PFSK-1 (cell line): ENCODE data around the gene KDM3A. TPM values are rescaled to one million over a fixed set of nuclear protein-coding genes. Genes with fewer than 3 reads are reported as not detected.

Experiments used
- FOXP2 ChIP-seq: optimal IDR thresholded peaks from 2 replicates; pipeline ENCODE3; 2011; ENCODE audit warnings: borderline replicate concordance, control low read depth, inconsistent platforms; ENCODE audit not compliant: insufficient read depth; ENCODE audit errors: extremely low read length, extremely low read depth
- POLR2AphosphoS5 ChIP-seq: IDR thresholded peaks from 2 replicates; pipeline ENCODE4 v1.6.1; 2012; ENCODE audit warnings: low read depth, mild to moderate bottlenecking, control low read depth, low read length, moderate library complexity
- REST ChIP-seq, 2 experiments: IDR thresholded peaks; 2 replicates each; pipeline versions ENCODE4 v1.6.1 to v1.8.0; 2011 to 2012; ENCODE audit warnings: low read depth in 2 of 2, low read length in 2 of 2, control low read depth in 1 of 2, inconsistent platforms in 1 of 2, mild to moderate bottlenecking in 1 of 2, moderate library complexity in 1 of 2; ENCODE audit not compliant: insufficient read depth in 1 of 2
- SIN3A ChIP-seq: IDR thresholded peaks from 2 replicates; pipeline ENCODE4 v1.6.1; 2012; ENCODE audit warnings: mild to moderate bottlenecking, low read length, moderate library complexity, borderline replicate concordance; ENCODE audit not compliant: insufficient read depth
- TAF1 ChIP-seq: IDR thresholded peaks from 2 replicates; pipeline ENCODE4 v1.6.1; 2012; ENCODE audit warnings: low read length, control low read depth, borderline replicate concordance; ENCODE audit not compliant: insufficient read depth
- polyA plus RNA-seq: library from polyadenylated mRNA; unstranded; fragments of >200 nt; gene quantifications from one replicate; pipeline ENCODE4 v1.2.1, GENCODE V29; 2012; ENCODE audit warnings: low read depth, missing spikeins; ENCODE audit not compliant: insufficient read length

KDM3A gene
- polyA plus RNA-seq = 13.5 TPM

DNA sequence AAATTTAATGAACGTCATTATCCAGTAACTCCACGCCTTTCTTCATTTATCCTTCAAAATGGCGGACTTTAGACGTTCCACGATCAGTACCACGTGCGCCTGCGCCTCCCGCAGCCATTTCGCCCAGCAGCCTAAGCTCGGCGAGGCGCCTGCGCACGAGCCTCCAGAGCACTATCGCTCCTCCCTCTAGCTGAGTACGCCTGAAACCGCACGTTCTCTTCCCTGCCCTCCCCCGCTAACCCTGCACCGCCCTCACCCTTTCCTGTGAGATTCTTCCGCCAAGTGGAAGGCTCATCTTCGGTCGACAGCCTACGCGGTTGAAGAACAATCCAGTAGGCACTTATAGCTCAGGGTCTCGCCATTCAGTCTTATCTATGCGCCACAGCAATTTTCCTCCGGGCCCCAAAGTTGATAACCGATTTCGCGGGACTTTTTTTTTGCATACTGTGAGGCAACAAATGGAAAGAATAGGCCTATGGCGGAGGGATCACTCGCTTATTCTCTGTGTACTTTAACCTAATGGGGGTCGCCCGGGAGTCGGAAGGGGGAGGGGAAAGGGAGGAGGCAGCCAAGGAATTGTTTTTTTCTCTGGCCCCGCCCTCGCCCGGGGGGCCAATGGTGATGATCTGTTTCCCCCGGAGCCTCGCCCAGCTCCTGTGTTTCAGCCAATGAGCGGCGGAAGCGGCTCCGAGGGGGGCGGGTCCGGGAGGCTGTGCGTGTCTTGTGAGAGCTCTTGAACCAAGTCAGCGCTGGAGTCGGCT is at the start of gene KDM3A:
TSS of gene KDM3A (plus strand) at position 741 of the 761 bp plus-strand sequence. CDS start 677 bp downstream, outside the sequence.
- TF ChIP-seq FOXP2 (peak; percentile 72), TAF1 (peak; percentile 85; the same call in 1 of the 2 replicates), POLR2AphosphoS5 (peak; percentile 80), SIN3A (0 out of 2 replicates have a peak, but pooled peaks have one; percentile 24), REST (IDR thresholded peaks at IDR 0.05; ENCODE audit: insufficient read depth in 1 of 2, low read depth in 2 of 2, low read length in 2 of 2) (peak in 1 of 2 experiments; percentile 39; a peak in 1 of 4 replicates)

GRCh38 chr2:86392873-86393518 is 48.2 kb upstream of the KDM3A start:
- TF ChIP-seq POLR2AphosphoS5 (no peak), SIN3A (no peak), REST (IDR thresholded peaks at IDR 0.05; ENCODE audit: insufficient read depth in 1 of 2, low read depth in 2 of 2, low read length in 2 of 2) (no peak), TAF1 (no peak), FOXP2 (no peak)

- TF ChIP-seq FOXP2 (no peak), POLR2AphosphoS5 (no peak), REST (IDR thresholded peaks at IDR 0.05; ENCODE audit: insufficient read depth in 1 of 2, low read depth in 2 of 2, low read length in 2 of 2) (no peak), TAF1 (no peak), SIN3A (no peak)
These were observed 47.4 kb upstream of the KDM3A start for GRCh38 chr2:86393521-86394491.

- TF ChIP-seq REST (IDR thresholded peaks at IDR 0.05; ENCODE audit: insufficient read depth in 1 of 2, low read depth in 2 of 2, low read length in 2 of 2) = no peak
- no peak for TF ChIP-seq POLR2AphosphoS5
- TF ChIP-seq TAF1 = no peak
- TF ChIP-seq SIN3A = no peak
- TF ChIP-seq FOXP2 = no peak
These were observed 44.8 kb upstream of the KDM3A start for GRCh38 chr2:86396291-86396785.
